Muscle layer of duodenum (tissue), 2 donors: ENCODE measurements around the gene TXK.
"Not testable (repeated sequence)": the region's sequence is repeated elsewhere in the genome, so short reads cannot be mapped to it uniquely, and the experiment has no call there.

Experiments
- H3K27ac ChIP-seq: one replicate; pipeline ENCODE4 v1.7.0; 2013; ENCODE audit warnings: mild to moderate bottlenecking, low read length
- H3K27me3 ChIP-seq: one replicate; pipeline ENCODE4 v1.7.0; 2013; ENCODE audit warnings: low read depth, mild to moderate bottlenecking, control low read depth, low read length
- H3K36me3 ChIP-seq, 2 donors: one replicate each; pipeline ENCODE4 v1.7.0; 2013; ENCODE audit warnings: low read length in 2 of 2, control low read depth in 1 of 2, mild to moderate bottlenecking in 1 of 2; ENCODE audit not compliant: insufficient read depth in 2 of 2, control insufficient read depth in 1 of 2
- H3K4me1 ChIP-seq, 2 donors: one replicate each; pipeline ENCODE4 v1.7.0; 2013; ENCODE audit warnings: low read length in 2 of 2, mild to moderate bottlenecking in 2 of 2, control low read depth in 1 of 2, moderate library complexity in 1 of 2; ENCODE audit not compliant: insufficient read depth in 2 of 2, control insufficient read depth in 1 of 2
- H3K4me3 ChIP-seq, 2 donors: one replicate each; pipeline ENCODE4 v1.7.0; 2013; ENCODE audit warnings: low read length in 2 of 2, low read depth in 1 of 2, mild to moderate bottlenecking in 1 of 2
- H3K9me3 ChIP-seq, 2 donors: one replicate each; pipeline ENCODE4 v1.7.0; 2013; ENCODE audit warnings: low read length in 2 of 2, control low read depth in 1 of 2, mild to moderate bottlenecking in 1 of 2; ENCODE audit not compliant: control insufficient read depth in 1 of 2
- donor health status: healthy.

TXK gene

DNA sequence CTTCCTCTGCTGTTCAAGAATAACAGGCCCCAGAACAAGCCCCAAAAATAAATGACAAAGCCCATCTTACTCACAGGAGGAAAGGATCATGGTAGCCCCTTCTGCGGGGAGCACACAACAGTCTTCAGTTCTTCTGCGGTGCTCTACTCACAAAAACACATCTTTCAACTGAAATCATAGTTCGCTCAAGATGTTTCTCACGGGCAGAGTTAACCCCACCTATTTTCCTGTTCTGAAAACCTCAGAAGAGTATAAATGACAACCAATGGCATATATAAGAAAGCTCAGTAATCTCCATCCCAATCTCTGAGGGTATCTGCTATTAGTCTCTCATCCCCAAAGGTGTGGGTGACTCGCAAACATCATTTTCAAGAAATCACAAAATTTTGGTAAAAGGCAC lies at the start of gene TXK:
TXK (minus strand) TSS at position 170 of the 400 bp plus-strand sequence; CDS start at position 90, 80 bp downstream.
- no peaks in the 10 kb centered on the region for H3K27me3 ChIP-seq
- no peak within 1 kb of the TSS for H3K27ac ChIP-seq

GRCh38 chr4:48180234-48180633 lies 46.2 kb upstream of the TXK start:
- Histone ChIP-seq H3K27me3 (no peaks in the 10 kb centered on the region), H3K36me3 (no peaks in the 10 kb centered on the region), H3K4me3 (no peak overlapping the region), H3K4me1 (no peaks in the 10 kb centered on the region), H3K9me3 (no peaks in the 10 kb centered on the region), H3K27ac (no peak overlapping the region)

More for the DNA sequence above, at the start of gene TXK:
- no peaks in the 10 kb centered on the region for H3K9me3 ChIP-seq
- no peaks in the 10 kb centered on the region for H3K4me1 ChIP-seq
- peaks cover 9 to 10% of the 10 kb centered on the region in 2 donors for H3K36me3 ChIP-seq
- H3K4me3 ChIP-seq = no peak within 1 kb of the TSS

DNA sequence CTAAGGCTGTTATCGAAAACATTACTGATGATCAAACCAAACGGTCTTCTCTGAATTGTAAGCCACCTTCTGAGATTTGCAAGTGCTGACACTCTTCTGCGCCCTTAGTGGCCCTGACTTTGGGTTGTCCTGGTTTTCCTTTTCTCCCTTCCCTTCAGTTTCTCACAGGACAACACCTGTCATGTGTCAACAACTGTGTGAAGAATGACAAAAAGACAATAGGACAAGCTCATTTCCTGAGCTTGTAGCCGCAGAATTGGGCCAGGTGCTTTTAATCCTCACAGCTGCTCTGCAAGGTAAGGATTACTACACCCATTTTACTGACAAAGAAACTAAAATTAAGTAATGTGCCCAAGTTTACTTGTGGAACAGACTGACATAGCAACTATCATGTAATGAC lies 44.9 kb upstream of the TXK start:
- H3K4me3 ChIP-seq = no peak overlapping the region
- H3K27ac ChIP-seq = no peak overlapping the region
- H3K36me3 ChIP-seq = no peaks in the 10 kb centered on the region
- no peaks in the 10 kb centered on the region for H3K9me3 ChIP-seq
- no peaks in the 10 kb centered on the region for H3K4me1 ChIP-seq
- no peaks in the 10 kb centered on the region for H3K27me3 ChIP-seq

GRCh38 chr4:48175806-48176205 lies 41.8 kb upstream of the TXK start:
- H3K36me3 ChIP-seq = no peaks in the 10 kb centered on the region
- H3K4me1 ChIP-seq = no peaks in the 10 kb centered on the region
- no peaks in the 10 kb centered on the region for H3K27me3 ChIP-seq
- H3K9me3 ChIP-seq = no peaks in the 10 kb centered on the region
- H3K27ac ChIP-seq = no peak overlapping the region
- H3K4me3 ChIP-seq = no peak overlapping the region

- H3K36me3 ChIP-seq = no peaks in the 10 kb centered on the region
- no peak overlapping the region for H3K27ac ChIP-seq
- no peaks in the 10 kb centered on the region for H3K4me1 ChIP-seq
- no peak overlapping the region for H3K4me3 ChIP-seq
- no peaks in the 10 kb centered on the region for H3K27me3 ChIP-seq
- no peaks in the 10 kb centered on the region for H3K9me3 ChIP-seq
Observed at GRCh38 chr4:48175328-48175727, 41.3 kb upstream of the TXK start.

GRCh38 chr4:48173056-48173991 lies 39.3 kb upstream of the TXK start:
- H3K4me1 ChIP-seq = no peaks in the 10 kb centered on the region
- no peaks in the 10 kb centered on the region for H3K36me3 ChIP-seq
- no peaks in the 10 kb centered on the region for H3K27me3 ChIP-seq
- H3K4me3 ChIP-seq = no peak overlapping the region
- no peak overlapping the region for H3K27ac ChIP-seq
- no peaks in the 10 kb centered on the region for H3K9me3 ChIP-seq

GRCh38 chr4:48172651-48173050 lies 38.6 kb upstream of the TXK start:
- H3K36me3 ChIP-seq = peaks cover 0 to 4% of the 10 kb centered on the region in 2 donors
- H3K4me3 ChIP-seq = no peak overlapping the region
- no peaks in the 10 kb centered on the region for H3K4me1 ChIP-seq
- H3K27me3 ChIP-seq = no peaks in the 10 kb centered on the region
- H3K9me3 ChIP-seq = no peaks in the 10 kb centered on the region
- no peak overlapping the region for H3K27ac ChIP-seq

DNA sequence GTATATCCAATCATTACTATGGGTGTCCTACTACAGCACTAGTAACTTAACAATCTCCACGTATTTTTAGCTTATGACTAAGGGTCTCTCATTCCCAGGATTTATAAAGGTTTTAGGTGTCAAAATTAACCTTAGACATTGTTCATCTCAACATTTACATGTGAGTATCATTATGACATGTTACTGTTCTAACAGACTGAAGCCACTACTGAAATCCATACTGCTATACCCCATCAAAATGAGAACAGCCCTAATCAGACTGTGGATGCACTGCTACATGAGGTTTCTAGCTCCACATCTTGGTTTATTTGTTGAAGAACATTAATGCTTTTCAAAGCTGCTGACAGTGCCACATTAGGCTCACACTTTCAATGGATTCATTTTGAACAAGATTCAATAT lies 35.6 kb upstream of the TXK start:
- H3K4me3 ChIP-seq = no peak overlapping the region
- no peaks in the 10 kb centered on the region for H3K4me1 ChIP-seq
- H3K27ac ChIP-seq = no peak overlapping the region
- no peaks in the 10 kb centered on the region for H3K27me3 ChIP-seq
- no peaks in the 10 kb centered on the region for H3K9me3 ChIP-seq
- peaks cover 3 to 7% of the 10 kb centered on the region in 2 donors for H3K36me3 ChIP-seq

DNA sequence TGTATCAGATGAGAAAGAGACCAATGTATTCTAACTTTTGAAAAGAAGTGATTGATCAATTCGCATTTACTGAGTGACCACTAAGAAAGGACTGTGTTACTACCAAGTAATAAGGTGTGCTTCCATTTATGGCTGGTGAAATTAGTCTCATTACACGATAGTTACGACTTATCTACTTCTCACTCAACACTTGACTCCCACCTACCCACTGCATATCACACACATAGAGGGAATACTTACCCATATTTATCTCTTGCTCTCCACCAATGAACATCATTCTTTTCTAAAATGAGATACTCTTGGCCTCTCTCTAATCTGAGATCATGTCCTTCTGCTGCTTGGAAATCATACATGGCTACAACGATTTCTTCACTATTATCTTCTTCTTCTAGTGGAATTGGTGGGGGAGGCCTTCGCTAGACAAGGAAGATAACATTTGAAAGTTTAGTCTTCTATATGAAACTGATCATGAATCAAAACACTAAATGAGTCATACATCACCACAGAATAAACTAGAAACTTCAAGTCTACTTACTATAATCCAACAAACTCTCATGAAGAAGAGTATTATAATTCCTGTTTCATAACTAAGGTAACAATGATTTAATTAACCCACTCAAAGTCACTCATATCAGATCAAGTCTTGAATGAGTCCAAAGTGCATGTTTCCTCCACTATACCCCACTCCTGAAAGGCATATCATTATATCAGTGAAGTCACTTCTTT lies 33.7 kb upstream of the TXK start:
- Histone ChIP-seq H3K36me3 (peaks cover 3 to 7% of the 10 kb centered on the region in 2 donors), H3K27ac (no peak overlapping the region)

DNA sequence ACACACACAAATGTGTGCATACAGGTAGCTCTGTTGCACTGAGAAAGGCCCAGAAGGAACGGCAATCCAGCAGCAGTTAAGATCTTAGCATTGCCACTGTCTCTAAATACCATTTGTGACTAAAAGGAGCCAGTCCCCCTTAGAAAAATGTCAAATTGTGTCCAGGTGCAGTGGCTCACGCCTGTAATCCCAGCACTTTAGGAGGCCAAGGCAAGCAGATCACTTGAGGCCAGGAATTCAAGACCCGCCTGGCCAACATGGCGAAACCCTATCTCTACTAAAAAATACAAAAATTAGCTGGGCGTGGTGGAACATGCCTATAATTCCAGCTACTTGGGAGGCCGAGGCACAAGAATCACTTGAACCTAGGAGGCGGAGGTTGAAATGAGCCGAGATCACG lies 30.5 kb upstream of the TXK start:
- H3K27ac ChIP-seq, H3K27me3 ChIP-seq, H3K9me3 ChIP-seq, H3K36me3 ChIP-seq, H3K4me3 ChIP-seq, H3K4me1 ChIP-seq: not testable (repeated sequence)

More for the DNA sequence above, 33.7 kb upstream of the TXK start:
- Histone ChIP-seq H3K4me1 (no peaks in the 10 kb centered on the region), H3K9me3 (no peaks in the 10 kb centered on the region), H3K4me3 (no peak overlapping the region), H3K27me3 (no peaks in the 10 kb centered on the region)

- H3K27me3 ChIP-seq = no peaks in the 10 kb centered on the region
- no peaks in the 10 kb centered on the region for H3K9me3 ChIP-seq
- H3K36me3 ChIP-seq = peaks cover 3 to 7% of the 10 kb centered on the region in 2 donors
- H3K4me1 ChIP-seq = no peaks in the 10 kb centered on the region
- H3K4me3 ChIP-seq = no peak overlapping the region
- H3K27ac ChIP-seq = no peak overlapping the region
Observed at GRCh38 chr4:48163746-48164145, 29.7 kb upstream of the TXK start.
